Endothelial cell of umbilical vein (primary cell): Measurements from ENCODE around the gene ATOSB. TPM values are rescaled to one million over a fixed set of nuclear protein-coding genes. Genes with fewer than 3 reads are reported as not detected.

Experiments used
- BruUV-seq: library from RNA; stranded (reverse); fragments of 400-500 nt; replicated peaks from 2 replicates; lab custom pipeline; 2021; lab: Mats Ljungman, UMichigan
- CTCF ChIA-PET: fragments of 300-600, 350-600 bp; sonication (Branson Sonifier 250); formaldehyde crosslinking; loops from one replicate; lab custom pipeline; 2021; ENCODE audit warnings: antibody characterized with exemption, inconsistent platforms; lab: Charles Lee
- POLR2A ChIA-PET: fragments of 300-600, 350-600 bp; sonication (Branson Sonifier 250); formaldehyde crosslinking; loops from one replicate; lab custom pipeline; 2021; ENCODE audit warnings: antibody characterized with exemption, inconsistent platforms; lab: Charles Lee
- DNase-seq: peaks from one replicate; pipeline ENCODE4 v3.0.0-alpha.2; 2011; ENCODE audit warnings: low read depth, low spot score
- FAIRE-seq: peaks from 2 replicates; lab custom pipeline; 2011; peaks lifted over from hg19 to GRCh38; lab: Jason Lieb, UNC
- H2AFZ ChIP-seq: 2 replicates; pipeline ENCODE4 v1.6.0; 2012; ENCODE audit warnings: low read depth, low read length, control low read depth, inconsistent platforms
- H3K27ac ChIP-seq: 2 replicates; pipeline ENCODE4 v1.5.1; 2011; ENCODE audit warnings: low read depth, mild to moderate bottlenecking, control low read depth, low read length, moderate library complexity; ENCODE audit not compliant: insufficient read depth
- H3K27me3 ChIP-seq, 2 experiments: 2 replicates each; pipeline versions ENCODE4 v1.6.0 to v1.6.1; 2011; ENCODE audit warnings: low read length in 2 of 2, mixed read lengths in 1 of 2; ENCODE audit not compliant: control insufficient read depth in 2 of 2, insufficient read depth in 2 of 2
- H3K36me3 ChIP-seq, 2 experiments: 2 replicates in 1 of 2; 3 replicates in 1 of 2; pipeline ENCODE4 v1.5.1; 2011; ENCODE audit warnings: low read length in 2 of 2, mild to moderate bottlenecking in 1 of 2, moderate library complexity in 1 of 2; ENCODE audit not compliant: control insufficient read depth in 2 of 2, insufficient read depth in 2 of 2; ENCODE audit errors: extremely low read depth in 1 of 2
- H3K4me1 ChIP-seq: 3 replicates; pipeline ENCODE4 v1.5.1; 2011; ENCODE audit warnings: mild to moderate bottlenecking, low read length; ENCODE audit not compliant: control insufficient read depth, insufficient read depth; ENCODE audit errors: extremely low read depth
- H3K4me2 ChIP-seq: 2 replicates; pipeline ENCODE4 v1.6.1; 2011; ENCODE audit warnings: low read length, control low read depth, mixed read lengths; ENCODE audit not compliant: insufficient read depth
- H3K4me3 ChIP-seq, 3 experiments: fragments of 200-600 bp in 1 of 3; sonication (generic), shearing (Covaris generic) in 1 of 3; replicated peaks in 1 of 3; 2 replicates each; pipeline ENCODE4 v1.5.1; 2011 to 2016; ENCODE audit warnings: control low read depth in 3 of 3, low read length in 3 of 3, mild to moderate bottlenecking in 2 of 3, inconsistent platforms in 1 of 3, low read depth in 1 of 3, moderate library complexity in 1 of 3; ENCODE audit not compliant: insufficient read depth in 1 of 3
- H3K79me2 ChIP-seq: 2 replicates; pipeline ENCODE4 v1.6.0; 2012; ENCODE audit warnings: low read length, inconsistent platforms; ENCODE audit not compliant: control insufficient read depth, insufficient read depth
- H3K9ac ChIP-seq: replicated peaks from 2 replicates; pipeline ENCODE3; 2011; ENCODE audit warnings: low read length, control low read depth; ENCODE audit not compliant: insufficient read depth; ENCODE audit errors: extremely low read depth
- H3K9me1 ChIP-seq: replicated peaks from 3 replicates; pipeline ENCODE4 v1.6.0; 2011; ENCODE audit warnings: mild to moderate bottlenecking, low read length; ENCODE audit not compliant: control insufficient read depth, insufficient read depth; ENCODE audit errors: extremely low read depth
- H3K9me3 ChIP-seq: replicated peaks from 2 replicates; pipeline ENCODE4 v1.5.1; 2012; ENCODE audit warnings: low read length, inconsistent platforms; ENCODE audit not compliant: control insufficient read depth, insufficient read depth
- H4K20me1 ChIP-seq: replicated peaks from 2 replicates; pipeline ENCODE3; 2011; ENCODE audit warnings: mild to moderate bottlenecking, low read length; ENCODE audit not compliant: control insufficient read depth, insufficient read depth; ENCODE audit errors: extremely low read depth
- FOS ChIP-seq: IDR thresholded peaks from 2 replicates; pipeline ENCODE4 v1.6.1; 2011; ENCODE audit warnings: mild to moderate bottlenecking, low read length, moderate library complexity, borderline replicate concordance; ENCODE audit not compliant: insufficient read depth
- MYC ChIP-seq: IDR thresholded peaks from one replicate; pipeline ENCODE4 v1.6.1; 2011; ENCODE audit warnings: mild to moderate bottlenecking, low read depth, low read length
- POLR2A ChIP-seq: IDR thresholded peaks from 2 replicates; pipeline ENCODE4 v1.6.1; 2012; ENCODE audit warnings: low read depth, mild to moderate bottlenecking, control low read depth, low read length
- POLR2AphosphoS5 ChIP-seq: IDR thresholded peaks from 2 replicates; pipeline ENCODE4 v1.6.1; 2012; ENCODE audit warnings: low read depth, mild to moderate bottlenecking, control low read depth, low read length, moderate library complexity; ENCODE audit not compliant: insufficient read depth
- dilution Hi-C: fragments of 300-500 bp; cut with MboI; formaldehyde crosslinking; loops from one replicate; pipeline ENCODE4 v1.15.0; 2019; ENCODE audit warnings: low sequenced_read_pairs; ENCODE audit not compliant: extremely low pct_ligation_motif_present
- intact Hi-C: fragments of 100-400 bp; cut with micrococcal nuclease; formaldehyde crosslinking; loops from one replicate; pipeline ENCODE4 v1.10.0; 2022
- polyA plus RNA-seq, 4 experiments: library from polyadenylated mRNA; depleted of rRNA in 3 of 4; stranded (reverse) in 3 of 4; unstranded in 1 of 4; fragments of >200 nt; gene quantifications; 2 replicates each; pipeline versions ENCODE4 v1.2.1 to v1.2.3, GENCODE V29; 2011 to 2012; ENCODE audit warnings: missing spikeins in 1 of 4
- total RNA-seq: library from RNA; stranded (reverse); gene quantifications from 2 replicates; pipeline ENCODE4 v1.2.3, GENCODE V29; 2021

ATOSB gene
- total and polyA plus RNA-seq, 2 donors (not counting 3 experiments of a cell fraction or from before 2014, with no cell fraction given), result 34.7 to 58.0 TPM

- Histone ChIP-seq H3K27me3 (no peaks in the 10 kb centered on the region), H3K9ac (peak overlapping the region; percentile 58), H3K4me3 (peak overlapping the region in 1 of 3 experiments; percentile 38), H3K27ac (peak overlapping the region; percentile 92), H3K4me1 (peaks cover 52% of the 10 kb centered on the region), H3K4me2 (peak overlapping the region; percentile 69), H2AFZ (no peak overlapping the region), H3K9me3 (no peaks in the 10 kb centered on the region), H4K20me1 (no peaks in the 10 kb centered on the region), H3K9me1 (no peaks in the 10 kb centered on the region), H3K79me2 (peaks cover 30% of the 10 kb centered on the region), H3K36me3 (peaks cover 0 to 10% of the 10 kb centered on the region in 2 experiments)
- TF ChIP-seq MYC, result no peak
- peak; percentile 63 for TF ChIP-seq FOS
- BruUV-seq, result no TSS peak
- DNase-seq (peak; percentile 28), FAIRE-seq (peak; percentile 63)
- dilution Hi-C loops (no loop called here), intact Hi-C loops (loop anchor here (5.0 kb wide), 2 partner anchors 215 to 490 kb away; a partner anchor contains a TSS)
- POLR2A ChIA-PET, result interaction anchor here (1.6 to 1.7 kb wide), 2 partner anchors 9 to 40 kb away, joined by 6 to 8 read pairs; partner anchors contain the start of genes STOML2 and VCP
- CTCF ChIA-PET, result interaction anchor here (0.8 to 2.7 kb wide), 5 partner anchors 10 to 364 kb away, joined by 3 to 13 read pairs (median 6); partner anchors contain the start of genes PIGO and STOML2
These were observed 3.2 kb downstream of the ATOSB start for GRCh38 chr9:35112257-35113020.

- dilution Hi-C loops, result no loop called here
- H3K4me1 ChIP-seq, result peaks cover 47% of the 10 kb centered on the region
- BruUV-seq, result no TSS peak
- peak; percentile 99 for FAIRE-seq
- H3K9me3 ChIP-seq, result no peaks in the 10 kb centered on the region
- peak overlapping the region; percentile 45 to 85 (median 60) for H3K4me3 ChIP-seq
- peak overlapping the region; percentile 76 for H3K4me2 ChIP-seq
- intact Hi-C loops, result loop anchor here (1.0 to 5.0 kb wide), 6 partner anchors 8 to 491 kb away; partner anchors contain the start of genes DNAJB5, PIGO and STOML2
- H3K36me3 ChIP-seq, result peaks cover 3 to 20% of the 10 kb centered on the region in 2 experiments
- DNase-seq, result peak; percentile 98
- H3K9ac ChIP-seq, result peak overlapping the region; percentile 87
- peaks cover 30% of the 10 kb centered on the region for H3K79me2 ChIP-seq
- H3K27me3 ChIP-seq, result no peaks in the 10 kb centered on the region
- H3K9me1 ChIP-seq, result no peaks in the 10 kb centered on the region
- TF ChIP-seq POLR2A (peak; percentile 72), MYC (no peak), POLR2AphosphoS5 (peak; percentile 90), FOS (peak; percentile 70)
- H2AFZ ChIP-seq, result peak overlapping the region; percentile 18
- H4K20me1 ChIP-seq, result no peaks in the 10 kb centered on the region
- H3K27ac ChIP-seq, result peak overlapping the region; percentile 92
- POLR2A ChIA-PET, result interaction anchor here (0.8 to 1.7 kb wide), 3 partner anchors 8 to 39 kb away, joined by 3 to 8 read pairs (median 6); partner anchors contain the start of genes STOML2 and VCP
- CTCF ChIA-PET, result interaction anchor here (0.8 to 2.7 kb wide), 4 partner anchors 15 to 351 kb away, joined by 3 to 10 read pairs (median 4); partner anchors contain the start of gene PIGO
These were observed 4.4 kb downstream of the ATOSB start for GRCh38 chr9:35111001-35111933.
